ENCODE data around the gene GDA.

Gene GDA

DNA sequence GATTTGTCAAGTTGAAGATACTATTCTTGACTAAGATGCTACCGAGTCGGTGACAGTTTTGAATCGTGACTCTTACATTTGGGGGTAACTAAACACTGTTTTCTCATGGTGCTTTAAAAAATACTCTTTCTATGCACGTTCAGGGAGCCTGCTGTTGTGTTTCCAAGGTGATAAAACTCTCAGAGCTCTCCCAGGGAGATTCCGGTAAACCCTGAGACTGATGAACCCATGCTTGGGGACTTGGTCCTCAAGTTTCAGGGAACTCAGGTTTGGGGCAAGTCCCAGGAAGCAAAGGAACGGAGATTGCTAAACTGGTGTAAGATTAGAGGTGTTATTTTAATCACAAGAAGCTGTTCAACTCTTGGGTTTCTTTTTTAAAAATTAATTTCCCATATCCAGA is 1.4 kb downstream of the GDA start:
- DNase-seq = no peak

- DNase-seq = no peak
Measured at GRCh38 chr9:72151104-72151503, 1.9 kb downstream of the GDA start.

- no peak for DNase-seq
Measured at GRCh38 chr9:72154468-72155285, 5.4 kb downstream of the GDA start.

DNA sequence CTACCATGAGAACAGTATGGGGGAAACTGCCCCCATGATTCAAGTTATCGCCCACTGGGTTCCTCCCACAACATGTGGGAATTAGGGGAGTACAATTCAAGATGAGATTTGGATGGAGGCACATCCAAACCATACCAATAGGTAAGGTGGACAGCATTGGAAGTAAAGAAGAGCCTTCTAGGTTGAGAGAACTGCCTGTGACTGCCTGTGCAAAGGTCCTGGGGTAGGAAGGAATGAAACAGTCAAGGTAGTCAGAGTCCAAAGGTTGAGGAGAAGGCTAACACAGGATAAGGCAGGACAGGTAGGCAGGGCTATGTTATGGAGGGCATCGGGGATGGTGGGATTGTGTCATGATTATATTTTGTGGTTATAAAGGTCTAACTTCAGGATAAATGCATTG is 6.1 kb downstream of the GDA start:
- DNase-seq = no peak

GRCh38 chr9:72156586-72156985 is 7.3 kb downstream of the GDA start:
- DNase-seq = no peak

GRCh38 chr9:72158680-72159079 is 9.4 kb downstream of the GDA start:
- DNase-seq = no peak

DNA sequence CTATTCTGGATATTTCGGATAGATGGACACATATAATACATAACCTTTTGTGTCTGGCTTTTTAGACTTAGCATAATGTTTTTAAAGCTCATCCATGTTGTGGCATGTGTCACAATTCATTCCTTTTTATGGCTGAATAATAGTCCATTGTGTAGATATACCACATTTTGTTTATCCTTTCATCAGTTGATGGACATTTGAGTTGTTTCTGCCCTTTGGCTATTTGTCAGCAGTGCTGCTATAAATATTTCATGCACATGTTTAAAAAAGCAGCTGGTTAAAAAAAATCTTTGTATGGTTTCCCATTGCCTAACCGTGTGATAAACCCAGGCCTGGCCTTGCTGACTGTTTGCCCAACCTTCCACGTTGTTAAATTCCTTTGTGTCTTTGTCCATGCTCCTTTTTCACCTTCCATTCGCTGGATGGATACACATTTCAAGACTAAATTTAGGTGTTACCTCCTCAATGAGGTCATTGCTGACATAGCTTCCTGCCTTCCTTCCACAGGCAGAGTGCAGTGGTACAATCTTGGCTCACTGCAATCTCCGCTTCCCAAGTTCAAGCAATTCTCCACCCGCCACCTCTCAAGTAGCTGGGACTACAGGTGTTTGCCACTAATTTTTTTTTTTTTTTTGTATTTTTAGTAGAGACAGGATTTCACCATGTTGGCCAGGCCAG is 11.3 kb downstream of the GDA start:
- no peak for DNase-seq

GRCh38 chr9:72165326-72165725 is 16.1 kb downstream of the GDA start:
- DNase-seq = no peak

DNA sequence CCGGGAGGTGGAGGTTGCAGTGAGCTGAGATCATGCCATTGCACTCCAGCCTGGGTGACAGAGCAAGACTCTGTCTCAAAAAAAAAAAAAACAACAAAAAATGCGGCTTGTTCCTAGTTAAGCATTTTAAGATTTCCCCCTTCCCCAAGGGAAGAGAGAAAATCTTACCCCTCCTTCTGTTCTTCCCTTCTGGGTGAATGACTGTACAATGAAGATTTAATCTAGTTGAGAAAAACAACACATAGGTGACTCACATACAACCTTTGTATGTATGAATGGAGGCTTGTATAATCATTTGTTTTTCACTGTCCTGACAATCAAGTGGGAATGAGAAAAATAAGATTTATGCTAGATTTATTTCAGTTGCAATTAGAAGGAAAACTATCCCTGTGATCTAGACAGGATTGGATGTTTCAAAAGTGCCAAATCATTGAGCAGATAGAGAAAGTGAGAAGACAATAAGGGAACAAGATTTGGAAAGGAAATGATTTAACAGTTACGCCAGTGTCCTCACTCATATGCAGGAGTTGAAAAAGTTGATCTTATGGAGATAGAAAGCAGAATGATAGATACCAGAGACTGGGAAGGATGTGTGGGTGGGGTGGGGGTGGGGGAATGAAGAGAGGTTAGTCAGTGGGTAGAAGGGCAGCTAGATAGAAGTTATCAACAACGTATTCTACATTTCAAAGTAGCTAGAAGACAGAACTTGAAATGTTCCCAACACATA is 16.7 kb downstream of the GDA start:
- DNase-seq = no peak

DNA sequence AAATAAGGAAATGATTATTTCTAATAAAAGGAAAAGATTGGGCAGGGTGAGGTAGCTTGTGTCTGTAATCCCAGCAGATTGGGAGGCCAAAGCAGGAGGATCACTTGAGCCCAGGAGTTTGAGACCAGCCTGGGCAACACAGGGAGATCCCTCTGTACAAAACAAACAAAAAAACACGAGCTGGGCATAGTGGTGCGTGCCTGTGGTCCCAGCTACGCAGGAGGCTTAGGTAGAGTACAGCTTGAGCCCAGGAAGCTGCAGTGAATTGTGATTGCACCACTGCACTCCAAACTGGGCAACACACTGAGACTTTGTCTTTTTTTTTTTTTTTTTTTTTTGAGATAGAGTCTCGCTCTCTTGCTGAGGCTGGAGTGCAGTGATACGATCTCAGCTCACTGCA is 18.8 kb downstream of the GDA start:
- DNase-seq = no peak

GRCh38 chr9:72169178-72169577 is 19.9 kb downstream of the GDA start:
- DNase-seq = no peak

DNA sequence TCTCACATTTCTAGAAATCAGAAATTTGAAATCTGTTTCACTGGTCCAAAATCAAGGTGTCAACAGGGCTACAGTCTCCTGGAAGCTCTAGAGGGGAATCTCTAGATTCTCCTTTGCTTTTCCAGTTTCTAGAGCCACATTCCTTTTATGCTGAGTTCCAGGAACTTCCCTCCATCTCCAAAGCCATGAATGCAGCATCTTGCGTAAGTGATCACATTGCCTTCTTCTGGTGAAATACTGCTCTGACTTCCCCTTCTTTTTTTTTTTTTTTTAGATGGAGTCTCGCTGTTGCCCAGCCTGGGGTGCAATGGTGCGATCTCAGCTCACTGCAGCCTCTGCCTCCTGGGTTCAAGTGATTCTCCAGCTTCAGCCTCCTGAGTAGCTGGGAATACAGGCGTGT is 23.8 kb downstream of the GDA start:
- DNase-seq = no peak

GRCh38 chr9:72185561-72185960 is 36.3 kb downstream of the GDA start:
- no peak for DNase-seq

DNA sequence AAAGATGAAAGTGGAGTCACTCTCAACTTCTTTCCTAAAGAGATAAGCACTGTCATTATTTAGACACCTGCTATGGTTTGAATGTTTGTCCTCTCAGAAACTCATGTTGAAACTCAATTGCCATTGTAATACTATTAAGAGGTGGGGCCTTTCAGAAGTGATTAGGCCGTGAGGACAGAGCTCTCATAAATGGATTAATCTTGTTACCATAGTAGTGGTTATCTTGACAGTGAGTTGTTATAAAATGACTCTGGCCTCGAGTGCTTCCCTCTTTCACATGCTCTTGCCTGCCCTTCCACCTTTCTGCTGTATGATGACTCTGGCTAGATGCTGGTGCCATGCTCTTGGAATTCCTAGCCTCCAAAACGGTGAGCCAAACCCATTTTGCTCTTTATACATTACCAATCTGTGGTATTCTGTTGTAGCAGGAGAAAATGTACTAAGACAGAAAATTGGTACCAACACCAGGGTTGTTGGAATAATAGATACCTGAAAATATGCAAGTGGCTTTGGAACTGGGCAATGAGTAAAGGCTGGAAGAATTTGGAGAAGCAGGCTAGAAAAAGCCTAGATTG is 38.0 kb downstream of the GDA start:
- DNase-seq = no peak

- no peak for DNase-seq
Measured at GRCh38 chr9:72188232-72188631, 39.0 kb downstream of the GDA start.

DNA sequence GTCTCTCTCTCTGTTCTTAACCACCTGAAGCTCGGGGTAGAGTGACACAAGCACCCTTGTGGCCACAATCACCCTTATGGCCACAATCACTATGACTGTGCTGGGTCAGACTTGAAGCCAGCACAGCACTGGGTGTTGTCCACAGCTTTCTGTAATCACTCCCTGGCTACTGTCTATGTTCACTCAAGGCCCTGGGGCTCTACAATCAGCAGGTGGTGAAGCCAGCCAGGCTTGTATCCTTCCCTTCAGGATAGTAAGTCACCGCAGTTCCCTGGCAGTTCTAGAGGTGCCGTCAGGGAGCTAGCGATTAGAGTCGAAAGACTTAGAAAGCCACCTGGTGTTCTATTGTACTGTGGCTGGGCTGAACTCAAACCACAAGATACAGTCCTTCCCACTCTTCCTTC is 44.2 kb downstream of the GDA start:
- DNase-seq = no peak

- no peak for DNase-seq
Measured at GRCh38 chr9:72199238-72199637, 50.0 kb downstream of the GDA start.

DNA sequence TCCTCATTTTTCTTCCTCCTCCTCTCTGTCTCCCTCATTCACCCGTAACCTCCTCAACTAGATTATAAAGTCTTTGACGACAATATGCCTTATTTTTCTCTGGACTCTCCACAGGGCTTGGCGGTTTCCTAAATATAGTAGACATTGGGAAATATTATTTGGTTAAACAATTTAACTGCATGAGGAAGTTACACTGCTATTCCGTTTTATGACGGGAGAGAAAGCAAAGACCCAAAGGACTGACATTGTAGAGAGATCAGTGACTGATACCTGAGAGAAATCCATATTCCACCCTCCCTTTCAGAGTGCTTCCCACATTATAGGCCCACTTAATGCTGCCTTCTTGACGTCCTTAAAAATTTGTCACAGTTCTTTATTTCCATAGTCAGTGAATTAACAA is 51.2 kb downstream of the GDA start:
- no peak for DNase-seq

DNA sequence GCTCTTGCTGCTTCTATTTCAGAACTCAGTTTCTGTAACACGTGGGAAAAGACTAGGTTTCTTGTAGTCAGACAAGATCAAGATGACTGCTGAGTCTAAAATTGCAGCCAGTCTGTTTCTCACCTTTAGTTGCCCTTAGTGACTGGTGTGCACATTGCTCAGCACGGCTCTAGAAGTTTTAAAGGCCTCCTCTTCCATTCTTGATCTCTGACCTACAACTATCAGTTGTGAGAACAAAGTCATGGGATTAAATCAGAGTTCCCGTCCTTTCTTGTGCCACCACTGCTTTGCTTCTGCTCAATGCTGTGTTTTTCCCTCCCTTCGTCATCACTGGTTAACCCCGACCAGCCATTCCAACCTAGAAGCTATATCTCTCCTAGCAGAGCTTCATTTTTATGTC is 52.8 kb downstream of the GDA start:
- DNase-seq = no peak

GRCh38 chr9:72203205-72203803 is 54.1 kb downstream of the GDA start:
- DNase-seq = peak; percentile 37

DNA sequence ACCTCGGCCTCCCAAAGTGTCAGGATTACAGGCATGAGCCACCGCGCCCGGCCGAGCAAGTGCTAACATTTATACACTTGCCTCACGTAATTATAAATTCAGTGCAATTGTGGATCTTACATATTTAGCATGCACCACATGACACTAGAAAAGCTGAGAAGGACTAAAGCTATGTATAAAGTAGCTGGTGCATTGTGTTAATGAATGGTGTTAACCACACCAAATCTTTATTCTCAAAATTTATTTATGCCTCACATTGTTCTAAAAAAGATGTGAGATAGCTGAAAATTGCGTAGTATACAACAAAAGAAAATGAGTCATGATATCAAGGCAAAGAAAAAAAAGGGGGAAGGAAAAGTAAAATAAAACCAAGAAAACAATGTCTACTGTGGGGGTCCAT is 54.8 kb downstream of the GDA start:
- DNase-seq = no peak

- DNase-seq = no peak
Measured at GRCh38 chr9:72205513-72205912, 56.3 kb downstream of the GDA start.

GRCh38 chr9:72207278-72207677 is 58.0 kb downstream of the GDA start:
- DNase-seq = no peak

Data from fibroblast of skin of back (primary cell).